Measurements from ENCODE around the gene PYGL.
A peak's percentile ranks its signal among the peaks of the same experiment; 100 is the strongest.

PYGL gene

DNA sequence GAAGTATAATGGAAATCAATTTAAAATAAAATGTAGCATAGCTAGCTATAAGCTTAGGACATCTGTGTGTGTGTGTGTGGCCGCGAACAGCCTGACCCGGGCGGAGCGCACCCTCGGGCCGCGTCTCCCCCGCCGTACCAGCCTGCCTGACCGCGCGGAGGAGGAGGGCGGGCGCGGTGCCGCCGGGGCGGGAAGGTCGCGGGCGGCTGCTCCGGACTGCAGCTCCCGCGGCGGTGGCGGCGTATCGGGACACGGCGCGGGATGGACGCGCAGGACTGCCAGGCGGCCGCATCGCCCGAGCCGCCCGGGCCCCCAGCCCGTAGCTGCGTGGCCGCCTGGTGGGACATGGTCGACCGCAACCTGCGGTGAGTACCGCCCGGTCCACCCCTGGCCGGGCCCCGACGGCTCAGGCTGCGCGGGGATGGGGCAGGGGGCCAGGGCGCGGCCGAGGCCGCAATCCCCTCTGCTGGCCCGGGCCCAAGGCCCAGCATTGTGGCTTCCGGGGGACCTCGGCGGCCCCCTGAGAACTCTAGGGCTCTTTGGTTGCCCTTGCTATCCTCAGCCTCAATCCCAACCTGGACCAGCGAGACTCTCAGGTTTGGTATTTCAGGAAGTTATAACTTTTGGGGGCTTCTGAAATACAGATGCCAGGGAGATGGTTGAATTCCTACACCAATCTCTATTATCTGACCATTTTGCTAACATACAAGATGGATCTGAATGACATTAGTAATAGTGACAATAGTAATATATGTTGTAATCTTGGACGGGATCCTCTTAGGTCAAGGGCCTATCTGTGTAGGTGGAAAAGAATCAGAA is 72.2 kb downstream of the PYGL start, which contains the start of gene ABHD12B:
Gene ABHD12B, plus strand, starts transcription at position 140 of the 819 bp plus-strand sequence. Its CDS starts 122 bp downstream, at position 262.
- DNase-seq (ENCODE audit: low read depth), result no peak

DNA sequence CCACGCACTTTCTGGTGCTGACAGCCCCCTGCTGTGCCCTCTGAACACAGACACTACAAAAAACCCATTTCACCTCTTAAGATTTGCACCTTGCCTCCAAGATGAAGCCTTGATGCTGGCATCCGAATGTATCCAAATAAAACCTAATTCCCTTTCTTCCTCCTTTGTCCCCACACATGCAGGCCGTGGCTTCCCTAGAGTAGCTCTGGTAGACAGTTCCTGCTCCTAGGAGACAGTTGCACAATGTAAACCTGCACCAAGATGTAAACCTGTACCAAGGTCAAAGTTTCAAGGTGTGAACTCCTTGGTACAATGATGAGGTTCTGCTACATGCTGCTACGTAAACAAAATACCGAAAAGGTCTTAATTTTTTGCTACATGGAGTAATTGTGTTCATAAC is 73.1 kb downstream of the PYGL start:
- no peak for DNase-seq (ENCODE audit: low read depth)

DNA sequence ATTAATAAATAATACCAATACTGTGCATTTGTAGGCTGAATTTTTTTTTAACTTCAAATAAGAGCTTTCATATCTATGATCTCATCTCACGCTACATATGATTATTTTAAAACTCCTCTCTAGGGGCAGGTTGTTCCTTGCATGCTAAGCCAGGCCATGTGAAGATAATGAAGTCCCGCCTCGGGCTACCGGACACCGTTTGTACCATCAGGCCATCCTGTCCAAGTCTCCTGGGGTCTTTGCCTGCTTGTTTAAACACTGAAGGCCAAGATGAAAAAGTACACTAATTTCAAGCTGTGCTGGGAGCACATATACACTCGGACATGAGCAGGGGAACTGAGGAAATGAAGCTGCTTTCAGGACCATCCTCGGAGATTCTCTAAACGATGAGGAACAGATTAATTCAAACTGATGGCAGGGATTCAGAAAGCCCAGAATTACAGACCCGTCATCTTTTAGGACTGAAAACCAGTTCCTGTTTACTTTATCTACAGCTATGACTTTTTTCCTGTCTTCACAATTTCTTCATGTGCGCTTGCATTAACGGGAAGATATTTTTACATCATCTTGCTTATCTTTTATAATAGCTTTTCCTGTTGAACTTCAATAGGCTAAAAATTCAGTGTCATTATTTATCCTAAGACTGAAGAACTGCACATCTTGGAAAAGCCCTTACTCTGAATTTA is 78.7 kb downstream of the PYGL start:
- peak; percentile 73 for DNase-seq (ENCODE audit: low read depth)

DNA sequence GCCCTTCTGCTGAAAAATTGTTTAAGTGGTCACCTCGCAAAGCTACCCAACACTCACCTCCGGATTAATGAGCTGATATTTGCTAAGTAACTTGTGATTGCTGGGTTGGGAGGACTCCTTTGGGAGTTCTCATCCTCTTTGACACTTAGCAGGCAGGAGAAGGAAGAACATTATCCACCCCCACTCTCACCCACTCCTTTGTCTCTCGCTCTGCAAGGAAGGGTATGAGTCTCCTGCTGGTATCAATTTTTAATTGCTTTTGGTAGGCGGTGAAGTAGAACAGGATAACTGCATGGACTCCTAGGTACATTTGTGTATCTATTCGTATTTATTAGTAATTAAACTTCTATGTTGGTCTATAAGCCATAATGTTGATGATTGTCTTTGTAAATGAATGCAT is 79.3 kb downstream of the PYGL start:
- DNase-seq (ENCODE audit: low read depth), result no peak

DNA sequence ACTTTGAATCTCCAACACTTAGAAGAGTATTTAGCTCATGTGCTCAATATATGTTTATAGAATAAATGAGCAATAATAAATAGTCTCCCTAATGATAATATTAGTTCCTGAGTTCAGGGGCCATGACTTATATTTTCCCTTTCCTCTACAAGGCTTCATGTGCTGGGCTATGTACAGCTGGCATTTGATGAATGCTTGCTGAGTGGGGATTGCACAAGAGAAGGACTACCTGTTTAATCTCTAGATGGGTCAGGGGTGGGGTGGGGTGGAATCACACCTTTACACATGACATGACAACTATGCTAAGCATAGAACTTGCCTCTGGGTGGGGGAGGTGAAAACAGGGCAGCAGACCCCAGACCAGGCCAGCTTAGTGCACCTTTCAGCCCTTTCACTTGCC is 80.0 kb downstream of the PYGL start:
- DNase-seq (ENCODE audit: low read depth), result no peak

DNA sequence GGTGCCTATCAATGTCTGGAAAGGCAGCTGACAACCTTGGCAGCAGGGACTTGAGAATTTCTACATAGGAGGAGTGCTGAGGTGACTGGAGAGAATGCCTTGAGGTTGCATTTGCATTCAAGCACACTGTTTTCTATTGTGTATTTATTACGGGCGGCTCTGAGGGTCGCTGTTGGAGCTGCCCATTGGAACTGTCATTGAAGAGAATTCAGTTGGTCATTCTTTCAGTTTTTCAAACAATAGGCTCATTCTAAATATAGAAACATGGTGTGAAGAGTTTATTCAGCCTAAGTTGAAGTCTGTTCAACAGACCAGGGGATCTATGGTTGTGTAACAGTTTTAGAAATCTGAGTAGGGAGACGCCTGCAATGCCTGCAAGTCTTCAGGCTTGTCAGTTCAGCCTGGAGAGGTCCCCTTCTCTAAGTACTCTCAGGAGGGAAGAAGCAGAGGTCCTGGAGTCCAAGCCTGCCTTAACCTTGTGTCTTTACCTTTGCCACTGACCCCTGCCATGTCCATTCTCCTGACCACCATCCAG is 82.2 kb downstream of the PYGL start:
- DNase-seq (ENCODE audit: low read depth), result peak; percentile 31

DNA sequence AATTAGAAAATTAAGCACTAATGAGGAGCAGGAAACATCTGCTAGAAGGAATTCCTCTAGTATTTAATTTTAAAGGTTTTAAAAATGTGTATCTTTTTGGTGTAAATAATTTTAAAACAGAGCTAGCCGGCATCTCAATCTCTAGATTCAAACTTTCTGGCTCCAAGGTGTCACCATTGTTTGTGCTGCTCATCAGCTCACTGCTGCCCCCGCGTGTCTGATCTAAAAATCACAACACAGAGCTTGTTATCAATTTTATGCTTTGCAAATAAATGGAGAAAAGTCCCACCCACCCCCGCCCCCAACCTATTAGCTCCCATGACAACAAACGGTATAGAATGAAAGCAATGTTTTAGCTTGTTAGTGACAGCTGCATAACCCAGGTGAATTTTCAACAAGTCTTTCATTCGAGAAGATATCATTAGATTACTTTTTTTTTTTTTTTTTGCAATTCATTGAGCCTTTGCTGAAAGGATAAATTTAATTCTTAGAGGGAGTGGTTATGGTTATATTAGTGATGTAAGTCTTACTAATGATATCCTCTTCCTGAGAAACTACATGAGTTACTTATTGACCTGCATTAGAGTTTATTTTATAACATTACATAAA is 83.7 kb downstream of the PYGL start:
- peak; percentile 77 for DNase-seq (ENCODE audit: low read depth)

DNA sequence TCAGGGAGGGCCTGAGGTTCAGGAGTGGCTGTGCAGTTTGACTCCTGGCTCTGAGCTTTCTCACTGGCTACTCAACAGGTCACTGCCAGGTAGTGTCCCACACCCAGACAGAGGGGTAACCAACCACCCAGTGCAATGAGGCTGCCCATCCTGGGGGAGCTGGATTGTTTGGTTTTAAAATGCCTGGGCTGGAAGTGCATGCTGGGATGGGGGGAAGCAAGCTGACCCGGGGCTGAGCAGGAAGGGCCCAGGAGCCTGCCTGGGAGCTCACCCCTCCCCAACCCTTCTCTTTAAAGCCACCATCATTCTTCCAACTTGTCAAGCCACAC is 85.0 kb downstream of the PYGL start:
- no peak for DNase-seq (ENCODE audit: low read depth)

DNA sequence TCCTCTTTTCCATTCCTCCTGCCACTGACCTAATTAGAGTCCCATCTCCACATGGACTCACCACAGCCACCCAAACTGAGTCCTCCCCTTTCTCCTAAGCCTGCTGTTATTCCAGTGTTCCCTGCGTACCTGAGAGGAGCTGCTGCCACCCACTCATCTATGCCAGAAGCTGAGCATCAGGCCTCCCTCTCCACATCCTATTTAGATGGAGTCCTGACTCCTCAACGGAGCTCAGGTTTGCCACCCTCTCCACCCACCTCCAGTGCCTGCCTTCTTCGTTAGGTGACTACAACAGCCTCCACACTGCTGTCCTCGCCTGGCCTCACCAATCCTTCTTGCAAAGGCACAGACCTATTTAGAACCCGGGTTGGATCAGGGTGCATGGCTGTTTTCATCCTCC is 87.6 kb downstream of the PYGL start:
- no peak for DNase-seq (ENCODE audit: low read depth)

DNA sequence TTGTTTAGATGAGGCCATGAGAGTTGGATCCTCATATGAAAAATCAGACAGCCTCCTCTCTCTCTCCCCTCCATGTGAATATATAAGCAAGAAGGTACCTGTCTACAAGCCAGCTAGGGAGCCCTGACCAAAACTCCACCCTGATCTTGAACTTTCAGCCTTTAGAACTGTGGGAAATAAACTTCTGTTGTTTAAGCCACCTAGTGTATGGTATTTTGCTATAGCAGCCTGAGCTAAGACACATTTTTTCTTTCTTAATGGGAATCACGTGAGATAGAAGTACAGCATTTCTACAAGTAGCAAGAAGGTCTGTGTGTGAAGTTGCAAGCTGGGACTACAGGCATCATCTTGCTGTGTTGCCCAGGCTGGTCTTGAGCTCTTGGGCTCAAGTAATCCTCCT is 88.7 kb downstream of the PYGL start:
- DNase-seq (ENCODE audit: low read depth), result peak; percentile 57

All from EH (cell line).